GM18868 (cell line): ENCODE data around the gene ACSL6.
A peak's percentile ranks its signal among the peaks of the same experiment; 100 is the strongest.

Source experiments
- ATAC-seq: cut with Tn5 transposase; IDR thresholded peaks from one replicate; pipeline ENCODE4 v1.9.1; 2021; ENCODE audit warnings: mild to moderate bottlenecking, moderate library complexity; ENCODE audit not compliant: unreplicated experiment

ACSL6 gene

GRCh38 chr5:131984956-131985665 is 26.3 kb downstream of the ACSL6 start:
- ATAC-seq = no peak

GRCh38 chr5:131983244-131983771 is 28.1 kb downstream of the ACSL6 start:
- ATAC-seq = no peak

- ATAC-seq = no peak
Observed at GRCh38 chr5:131981516-131981915, 29.9 kb downstream of the ACSL6 start.

GRCh38 chr5:131980696-131981095 is 30.8 kb downstream of the ACSL6 start:
- no peak for ATAC-seq

GRCh38 chr5:131979816-131980215 is 31.6 kb downstream of the ACSL6 start:
- ATAC-seq = no peak

- peak; percentile 14 for ATAC-seq
Observed at GRCh38 chr5:131977212-131977604, 34.2 kb downstream of the ACSL6 start.

- peak; percentile 54 for ATAC-seq
Observed at GRCh38 chr5:131976414-131977211, 34.8 kb downstream of the ACSL6 start.

GRCh38 chr5:131974956-131975726 is 36.3 kb downstream of the ACSL6 start:
- no peak for ATAC-seq

- ATAC-seq = no peak
Observed at GRCh38 chr5:131974622-131974955, 36.9 kb downstream of the ACSL6 start.

- no peak for ATAC-seq
Observed at GRCh38 chr5:131974016-131974415, 37.4 kb downstream of the ACSL6 start.

GRCh38 chr5:131973089-131973712 is 38.3 kb downstream of the ACSL6 start:
- no peak for ATAC-seq

GRCh38 chr5:131968396-131968954 is 43.0 kb downstream of the ACSL6 start:
- no peak for ATAC-seq

- no peak for ATAC-seq
Observed at GRCh38 chr5:131966551-131966950, 44.9 kb downstream of the ACSL6 start.

- no peak for ATAC-seq
Observed at GRCh38 chr5:131965826-131966415, 45.5 kb downstream of the ACSL6 start.

GRCh38 chr5:131959906-131960305 is 51.6 kb downstream of the ACSL6 start:
- no peak for ATAC-seq

- no peak for ATAC-seq
Observed at GRCh38 chr5:131959136-131959535, 52.3 kb downstream of the ACSL6 start.

GRCh38 chr5:131957721-131958441 is 53.6 kb downstream of the ACSL6 start:
- ATAC-seq = no peak

GRCh38 chr5:131953969-131954368 is 57.5 kb downstream of the ACSL6 start:
- ATAC-seq = peak; percentile 81

GRCh38 chr5:131952301-131952857 is 59.1 kb downstream of the ACSL6 start:
- no peak for ATAC-seq
